Liver (tissue), 9 donors: ENCODE measurements around the gene ADGRA3. TPM values are rescaled to one million over a fixed set of nuclear protein-coding genes. Genes with fewer than 3 reads are reported as not detected.

Source experiments
- DNase-seq: peaks from one replicate; pipeline ENCODE4 v3.0.0-alpha.2; 2017; ENCODE audit warnings: low spot score
- H3K27ac ChIP-seq, 2 donors: one replicate each; pipeline ENCODE4 v1.7.0; 2013; ENCODE audit warnings: inconsistent platforms in 2 of 2, low read length in 2 of 2, control low read depth in 1 of 2, low read depth in 1 of 2, mild to moderate bottlenecking in 1 of 2
- H3K27me3 ChIP-seq, 4 donors: one replicate each; pipeline versions ENCODE4 v1.6.1 to v1.7.0; 2013; ENCODE audit warnings: low read length in 3 of 4, inconsistent platforms in 1 of 4, mild to moderate bottlenecking in 1 of 4, moderate library complexity in 1 of 4; ENCODE audit not compliant: control insufficient read depth in 4 of 4, insufficient read depth in 4 of 4
- H3K36me3 ChIP-seq, 4 donors: one replicate each; pipeline versions ENCODE4 v1.6.1 to v1.7.0; 2013; ENCODE audit warnings: low read length in 3 of 4, mild to moderate bottlenecking in 3 of 4, low read depth in 1 of 4, moderate library complexity in 1 of 4; ENCODE audit not compliant: control insufficient read depth in 4 of 4, insufficient read depth in 3 of 4
- H3K4me1 ChIP-seq, 4 donors: one replicate each; pipeline versions ENCODE4 v1.6.1 to v1.7.0; 2013; ENCODE audit warnings: low read length in 3 of 4, mild to moderate bottlenecking in 3 of 4, moderate library complexity in 1 of 4; ENCODE audit not compliant: control insufficient read depth in 4 of 4, insufficient read depth in 4 of 4
- H3K4me3 ChIP-seq, 3 donors: one replicate each; pipeline versions ENCODE4 v1.6.1 to v1.7.0; 2013; ENCODE audit warnings: low read length in 3 of 3, control low read depth in 1 of 3, low read depth in 1 of 3, mild to moderate bottlenecking in 1 of 3
- H3K9ac ChIP-seq, 2 donors: one replicate each; pipeline ENCODE4 v1.7.0; 2013; ENCODE audit warnings: low read length in 2 of 2, mild to moderate bottlenecking in 2 of 2, moderate library complexity in 2 of 2, control low read depth in 1 of 2, low read depth in 1 of 2
- H3K9me3 ChIP-seq, 4 donors: one replicate each; pipeline versions ENCODE4 v1.6.1 to v1.7.0; 2013; ENCODE audit warnings: low read length in 3 of 4; ENCODE audit not compliant: control insufficient read depth in 4 of 4
- EGR1 ChIP-seq, 2 donors: IDR thresholded peaks; 2 replicates each; pipeline ENCODE4 v1.6.1; 2016 to 2018; ENCODE audit warnings: antibody characterized with exemption in 2 of 2, low read depth in 2 of 2
- FOXA1 ChIP-seq: IDR thresholded peaks from 2 replicates; pipeline ENCODE4 v1.6.1; 2016; ENCODE audit warnings: antibody characterized with exemption
- FOXA2 ChIP-seq: IDR thresholded peaks from 2 replicates; pipeline ENCODE4 v1.6.1; 2016; ENCODE audit warnings: antibody characterized with exemption
- GABPA ChIP-seq, 2 donors: IDR thresholded peaks in 1 of 2; conservative IDR thresholded peaks in 1 of 2; 2 replicates each; pipeline ENCODE4 v1.6.1; 2016; ENCODE audit warnings: antibody characterized with exemption in 2 of 2, mild to moderate bottlenecking in 1 of 2, moderate library complexity in 1 of 2
- HNF4A ChIP-seq, 2 donors: conservative IDR thresholded peaks; 2 replicates each; pipeline ENCODE4 v1.6.1; 2016; ENCODE audit warnings: antibody characterized with exemption in 2 of 2, mild to moderate bottlenecking in 2 of 2
- HNF4G ChIP-seq: IDR thresholded peaks from 2 replicates; pipeline ENCODE4 v1.6.1; 2016; ENCODE audit warnings: antibody characterized with exemption
- JUND ChIP-seq, 2 donors: IDR thresholded peaks; 2 replicates each; pipeline ENCODE4 v1.6.1; 2016; ENCODE audit warnings: antibody characterized with exemption in 2 of 2
- NR2F2 ChIP-seq: IDR thresholded peaks from 2 replicates; pipeline ENCODE4 v1.6.1; 2016; ENCODE audit warnings: antibody characterized with exemption
- RAD21 ChIP-seq, 2 donors: IDR thresholded peaks; 2 replicates each; pipeline ENCODE4 v1.6.1; 2016; ENCODE audit warnings: antibody characterized with exemption in 2 of 2, mild to moderate bottlenecking in 2 of 2
- REST ChIP-seq: IDR thresholded peaks from 2 replicates; pipeline ENCODE4 v1.6.1; 2016; ENCODE audit warnings: antibody characterized with exemption, mild to moderate bottlenecking
- RXRA ChIP-seq, 2 donors: IDR thresholded peaks; 2 replicates each; pipeline ENCODE4 v1.6.1; 2017 to 2018; ENCODE audit warnings: antibody characterized with exemption in 2 of 2, mild to moderate bottlenecking in 1 of 2
- SP1 ChIP-seq: IDR thresholded peaks from 2 replicates; pipeline ENCODE4 v1.6.1; 2018; ENCODE audit warnings: antibody characterized with exemption, mild to moderate bottlenecking
- TAF1 ChIP-seq: conservative IDR thresholded peaks from 2 replicates; pipeline ENCODE4 v1.6.1; 2016; ENCODE audit warnings: antibody characterized with exemption, mild to moderate bottlenecking
- YY1 ChIP-seq: IDR thresholded peaks from 2 replicates; pipeline ENCODE4 v1.6.1; 2016; ENCODE audit warnings: antibody characterized with exemption, mild to moderate bottlenecking
- WGBS: extraction: QIAGEN DNeasy Blood & Tissue Kit; methylation state at CpG from one replicate; pipeline ENCODE4 v1.1.7; 2013; 5-methylcytosine and 5-hydroxymethylcytosine counted together
- polyA plus RNA-seq, 2 donors: library from polyadenylated mRNA; stranded (reverse) in 1 of 2; unstranded in 1 of 2; fragments of 200-250 nt in 1 of 2; fragments of >200 nt in 1 of 2; fragmentation: Nextera tagmentation in 1 of 2; extraction: Ambion mirVana in 1 of 2; gene quantifications; one replicate each; pipeline versions ENCODE4 v1.2.1 to v1.2.3, GENCODE V29; 2013 to 2015
- total RNA-seq, 2 donors: library from RNA; depleted of rRNA; stranded (reverse); fragments of >200 nt; gene quantifications; one replicate each; pipeline ENCODE4 v1.2.3, GENCODE V29; 2014
- TF ChIP-seq, protein P1 (sequence below): IDR thresholded peaks from 2 replicates; pipeline ENCODE4 v1.6.1; 2016; ENCODE audit warnings: antibody characterized with exemption
- TF ChIP-seq, protein P2 (sequence below): IDR thresholded peaks from 2 replicates; pipeline ENCODE4 v1.6.1; 2016; ENCODE audit warnings: antibody characterized with exemption
- TF ChIP-seq, protein P3 (sequence below): IDR thresholded peaks from 2 replicates; pipeline ENCODE4 v1.6.1; 2016; ENCODE audit warnings: antibody characterized with exemption
- TF ChIP-seq, protein P4 (sequence below): fragments of 150-350 bp; IDR thresholded peaks from 2 replicates; pipeline ENCODE4 v1.5.1; 2017; ENCODE audit warnings: improper control_type of control experiment, low read depth, low read length; ENCODE audit not compliant: missing input control
- donor health status: healthy.
- donor health status: healthy.
- donor health status: healthy.
- donor health status: healthy.
- donor health status: healthy.

The ADGRA3 gene
- total and polyA plus RNA-seq, 4 donors: 15.2 to 239 (median 32.6) TPM

DNA sequence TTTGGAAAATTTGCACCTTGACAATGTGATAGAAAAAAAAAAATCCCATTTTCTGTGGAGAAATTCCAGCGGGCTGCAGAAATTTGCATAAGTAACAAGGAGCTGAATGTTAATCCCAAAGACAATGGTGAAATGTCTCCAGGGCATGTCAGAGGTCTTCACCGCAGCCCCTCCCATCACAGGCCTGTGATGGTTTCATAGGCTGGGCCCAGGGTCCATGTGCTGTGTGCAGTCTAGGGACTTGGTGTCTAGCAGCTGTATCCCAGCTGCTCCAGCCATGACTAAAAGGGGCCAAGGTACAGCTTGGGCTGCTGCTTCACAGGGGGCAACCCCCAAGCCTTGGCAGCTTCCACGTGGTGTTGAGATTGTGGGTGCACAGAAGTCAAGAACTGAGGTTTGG lies 85.2 kb downstream of the ADGRA3 start:
- WGBS: 60% methylated on average over 3 of the region's 3 CpGs
- TF ChIP-seq, protein P1, sequence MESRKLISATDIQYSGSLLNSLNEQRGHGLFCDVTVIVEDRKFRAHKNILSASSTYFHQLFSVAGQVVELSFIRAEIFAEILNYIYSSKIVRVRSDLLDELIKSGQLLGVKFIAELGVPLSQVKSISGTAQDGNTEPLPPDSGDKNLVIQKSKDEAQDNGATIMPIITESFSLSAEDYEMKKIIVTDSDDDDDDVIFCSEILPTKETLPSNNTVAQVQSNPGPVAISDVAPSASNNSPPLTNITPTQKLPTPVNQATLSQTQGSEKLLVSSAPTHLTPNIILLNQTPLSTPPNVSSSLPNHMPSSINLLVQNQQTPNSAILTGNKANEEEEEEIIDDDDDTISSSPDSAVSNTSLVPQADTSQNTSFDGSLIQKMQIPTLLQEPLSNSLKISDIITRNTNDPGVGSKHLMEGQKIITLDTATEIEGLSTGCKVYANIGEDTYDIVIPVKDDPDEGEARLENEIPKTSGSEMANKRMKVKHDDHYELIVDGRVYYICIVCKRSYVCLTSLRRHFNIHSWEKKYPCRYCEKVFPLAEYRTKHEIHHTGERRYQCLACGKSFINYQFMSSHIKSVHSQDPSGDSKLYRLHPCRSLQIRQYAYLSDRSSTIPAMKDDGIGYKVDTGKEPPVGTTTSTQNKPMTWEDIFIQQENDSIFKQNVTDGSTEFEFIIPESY: no peak
- TF ChIP-seq, protein P2, sequence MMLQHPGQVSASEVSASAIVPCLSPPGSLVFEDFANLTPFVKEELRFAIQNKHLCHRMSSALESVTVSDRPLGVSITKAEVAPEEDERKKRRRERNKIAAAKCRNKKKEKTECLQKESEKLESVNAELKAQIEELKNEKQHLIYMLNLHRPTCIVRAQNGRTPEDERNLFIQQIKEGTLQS: no peak
- TF ChIP-seq RAD21 (IDR thresholded peaks at IDR 0.05) (no peak), RXRA (IDR thresholded peaks at IDR 0.05) (no peak), TAF1 (no peak), JUND (IDR thresholded peaks at IDR 0.05) (no peak), EGR1 (IDR thresholded peaks at IDR 0.05; ENCODE audit: low read depth in 2 of 2) (no peak), FOXA2 (no peak), NR2F2 (no peak), YY1 (no peak), REST (no peak), HNF4A (conservative IDR thresholded peaks at IDR 0.05) (no peak), HNF4G (no peak), FOXA1 (no peak), GABPA (IDR thresholded peaks at IDR 0.05 in 1 of 2, conservative IDR thresholded peaks at IDR 0.05 in 1 of 2) (no peak), SP1 (no peak)
- TF ChIP-seq, protein P3, sequence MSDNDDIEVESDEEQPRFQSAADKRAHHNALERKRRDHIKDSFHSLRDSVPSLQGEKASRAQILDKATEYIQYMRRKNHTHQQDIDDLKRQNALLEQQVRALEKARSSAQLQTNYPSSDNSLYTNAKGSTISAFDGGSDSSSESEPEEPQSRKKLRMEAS: no peak
- TF ChIP-seq, protein P4, sequence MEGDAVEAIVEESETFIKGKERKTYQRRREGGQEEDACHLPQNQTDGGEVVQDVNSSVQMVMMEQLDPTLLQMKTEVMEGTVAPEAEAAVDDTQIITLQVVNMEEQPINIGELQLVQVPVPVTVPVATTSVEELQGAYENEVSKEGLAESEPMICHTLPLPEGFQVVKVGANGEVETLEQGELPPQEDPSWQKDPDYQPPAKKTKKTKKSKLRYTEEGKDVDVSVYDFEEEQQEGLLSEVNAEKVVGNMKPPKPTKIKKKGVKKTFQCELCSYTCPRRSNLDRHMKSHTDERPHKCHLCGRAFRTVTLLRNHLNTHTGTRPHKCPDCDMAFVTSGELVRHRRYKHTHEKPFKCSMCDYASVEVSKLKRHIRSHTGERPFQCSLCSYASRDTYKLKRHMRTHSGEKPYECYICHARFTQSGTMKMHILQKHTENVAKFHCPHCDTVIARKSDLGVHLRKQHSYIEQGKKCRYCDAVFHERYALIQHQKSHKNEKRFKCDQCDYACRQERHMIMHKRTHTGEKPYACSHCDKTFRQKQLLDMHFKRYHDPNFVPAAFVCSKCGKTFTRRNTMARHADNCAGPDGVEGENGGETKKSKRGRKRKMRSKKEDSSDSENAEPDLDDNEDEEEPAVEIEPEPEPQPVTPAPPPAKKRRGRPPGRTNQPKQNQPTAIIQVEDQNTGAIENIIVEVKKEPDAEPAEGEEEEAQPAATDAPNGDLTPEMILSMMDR: no peak
- H3K27me3 ChIP-seq: no peaks in the 10 kb centered on the region
- no peak overlapping the region for H3K9ac ChIP-seq
- DNase-seq: no peak
- peaks cover 0 to 11% (median 5%) of the 10 kb centered on the region in 4 donors for H3K4me1 ChIP-seq
- no peaks in the 10 kb centered on the region for H3K9me3 ChIP-seq
- no peak overlapping the region for H3K4me3 ChIP-seq
- peaks cover 4 to 31% (median 9%) of the 10 kb centered on the region in 4 donors for H3K36me3 ChIP-seq
- no peak overlapping the region for H3K27ac ChIP-seq
